Hematopoietic multipotent progenitor cell treated with erythropoietin and hydrocortisone succinate and interleukin-3 and kit ligand, for 8 days (in vitro differentiated cells): ENCODE data around the gene SCN8A.

Experiments used
- DNase-seq: peaks from one replicate; pipeline ENCODE4 v3.0.0-alpha.2; 2015

Gene SCN8A

GRCh38 chr12:51722431-51722830 is 131.4 kb downstream of the SCN8A start:
- no peak for DNase-seq

GRCh38 chr12:51726161-51726560 is 135.1 kb downstream of the SCN8A start:
- DNase-seq: no peak

- no peak for DNase-seq
These were observed 135.9 kb downstream of the SCN8A start for GRCh38 chr12:51726931-51727330.

- no peak for DNase-seq
These were observed 138.3 kb downstream of the SCN8A start for GRCh38 chr12:51729331-51729730.

- no peak for DNase-seq
These were observed 139.7 kb downstream of the SCN8A start for GRCh38 chr12:51730745-51731144.

- DNase-seq: no peak
These were observed 149.5 kb downstream of the SCN8A start for GRCh38 chr12:51740536-51740935.

- no peak for DNase-seq
These were observed 153.2 kb downstream of the SCN8A start for GRCh38 chr12:51744235-51744634.

- DNase-seq: no peak
These were observed 153.9 kb downstream of the SCN8A start for GRCh38 chr12:51744957-51745356.

- no peak for DNase-seq
These were observed 155.4 kb downstream of the SCN8A start for GRCh38 chr12:51746416-51746815.

- DNase-seq: no peak
These were observed 157.2 kb downstream of the SCN8A start for GRCh38 chr12:51748235-51748634.

GRCh38 chr12:51749206-51749985 is 158.4 kb downstream of the SCN8A start:
- no peak for DNase-seq

GRCh38 chr12:51749986-51750317 is 158.9 kb downstream of the SCN8A start:
- DNase-seq: no peak

- no peak for DNase-seq
These were observed 160.6 kb downstream of the SCN8A start for GRCh38 chr12:51751661-51752060.

GRCh38 chr12:51752234-51752889 is 161.3 kb downstream of the SCN8A start:
- no peak for DNase-seq

GRCh38 chr12:51753980-51754675 is 163.1 kb downstream of the SCN8A start:
- DNase-seq: no peak

GRCh38 chr12:51755251-51755650 is 164.2 kb downstream of the SCN8A start:
- no peak for DNase-seq

- DNase-seq: no peak
These were observed 168.1 kb downstream of the SCN8A start for GRCh38 chr12:51759175-51759574.

GRCh38 chr12:51759695-51760094 is 168.7 kb downstream of the SCN8A start:
- DNase-seq: no peak

GRCh38 chr12:51760231-51760630 is 169.2 kb downstream of the SCN8A start:
- no peak for DNase-seq

- DNase-seq: no peak
These were observed 172.7 kb downstream of the SCN8A start for GRCh38 chr12:51763743-51764142.

- DNase-seq: no peak
These were observed 175.1 kb downstream of the SCN8A start for GRCh38 chr12:51766067-51766676.

- no peak for DNase-seq
These were observed 180.0 kb downstream of the SCN8A start for GRCh38 chr12:51771008-51771407.

GRCh38 chr12:51773145-51773869 is 182.3 kb downstream of the SCN8A start:
- no peak for DNase-seq
